ENCODE results near the gene MAB21L2.

DNA sequence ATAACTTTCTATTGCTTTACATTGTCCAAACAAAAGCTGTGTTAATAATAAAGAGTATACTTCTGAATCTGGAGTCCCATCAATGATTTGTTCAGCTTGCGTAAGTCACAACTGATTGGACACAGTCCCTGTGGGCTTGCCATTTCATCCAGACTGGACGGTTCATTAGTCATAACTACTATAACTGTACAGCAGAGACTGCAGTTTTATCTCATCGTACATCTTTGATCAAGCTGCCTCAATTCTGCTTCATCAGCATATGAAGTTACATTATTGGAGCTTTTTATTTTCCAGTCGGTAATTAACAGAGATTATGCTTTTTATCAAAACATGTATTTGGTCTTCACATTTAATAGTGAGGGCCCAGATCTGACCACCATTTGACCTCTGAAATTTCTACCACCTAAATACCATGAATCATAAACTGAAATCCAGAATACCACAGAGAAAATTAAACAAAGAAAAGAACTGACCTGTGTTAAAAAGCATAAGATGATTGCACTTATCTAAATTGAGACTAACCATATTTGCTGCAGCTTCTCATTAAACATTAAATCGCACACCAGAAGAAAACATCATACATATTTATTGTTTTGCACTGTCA, 12.5 kb upstream of the MAB21L2 start:
- TF ChIP-seq CTCF (IDR thresholded peaks at IDR 0.05) (no peak), ZFX (IDR thresholded peaks at IDR 0.05; ENCODE audit: borderline replicate concordance) (no peak)

Measured in 22Rv1 (cell line).